Neural progenitor cell (in vitro differentiated cells): ENCODE results near the gene MMUT.
"Not testable (repeated sequence)": the region's sequence is repeated elsewhere in the genome, so short reads cannot be mapped to it uniquely, and the experiment has no call there.

ENCODE experiments used
- CTCF ChIP-seq: fragments of 200-600 bp; sonication (generic); IDR thresholded peaks from 2 replicates; pipeline ENCODE4 v1.5.1; 2017; ENCODE audit warnings: antibody characterized with exemption, mild to moderate bottlenecking
- EZH2 ChIP-seq: fragments of 200-600 bp; sonication (generic); IDR thresholded peaks from 2 replicates; pipeline ENCODE4 v1.6.1; 2017; ENCODE audit warnings: antibody characterized with exemption, mild to moderate bottlenecking, moderate library complexity
- EZH2phosphoT487 ChIP-seq: fragments of 200-600 bp; sonication (generic); IDR thresholded peaks from 2 replicates; pipeline ENCODE4 v1.6.1; 2017; ENCODE audit warnings: antibody characterized with exemption

GRCh38 chr6:49481846-49482245, 18.8 kb upstream of the MMUT start:
- TF ChIP-seq CTCF, EZH2phosphoT487, EZH2: not testable (repeated sequence)
